PFSK-1 (cell line): ENCODE data around the gene MED9.

Experiments used
- POLR2AphosphoS5 ChIP-seq: IDR thresholded peaks from 2 replicates; pipeline ENCODE4 v1.6.1; 2012; ENCODE audit warnings: low read depth, mild to moderate bottlenecking, control low read depth, low read length, moderate library complexity
- TAF1 ChIP-seq: IDR thresholded peaks from 2 replicates; pipeline ENCODE4 v1.6.1; 2012; ENCODE audit warnings: low read length, control low read depth, borderline replicate concordance; ENCODE audit not compliant: insufficient read depth

GRCh38 chr17:17445925-17446665 is 30.7 kb upstream of the MED9 start:
- TF ChIP-seq TAF1 (no peak), POLR2AphosphoS5 (no peak)
